SK-N-SH treated with all-trans-retinoic acid at 6 μM for 48 hours (cell line): ENCODE data around the gene GNAS.

Experiments
- ATAC-seq: fragments of 200-7000 bp; cut with Tn5 transposase; 3 replicates; pipeline ENCODE4 v1.9.1; 2020; ENCODE audit warnings: mild to moderate bottlenecking, moderate library complexity
- ARNTL ChIP-seq: fragments of 450-650 bp; formaldehyde crosslinking; IDR thresholded peaks from 2 replicates; pipeline ENCODE4 v1.5.0; 2020; ENCODE audit warnings: low read depth, mild to moderate bottlenecking, moderate library complexity, borderline replicate concordance
- BACH2 ChIP-seq: fragments of 250-450 bp; sonication (Bioruptor Pico); IDR thresholded peaks from 2 replicates; pipeline ENCODE4 v1.9.0; 2021; ENCODE audit warnings: mild to moderate bottlenecking, borderline replicate concordance
- CSDC2 ChIP-seq: fragments of 250-450 bp; sonication (Bioruptor Pico); IDR thresholded peaks from 2 replicates; pipeline ENCODE4 v1.5.0; 2020; ENCODE audit warnings: mild to moderate bottlenecking, moderate library complexity
- ESRRG ChIP-seq: fragments of 250-450 bp; sonication (Bioruptor Pico); IDR thresholded peaks from 2 replicates; pipeline ENCODE4 v1.6.1; 2021; ENCODE audit warnings: mild to moderate bottlenecking
- GLIS3 ChIP-seq: fragments of 250-450 bp; sonication (Bioruptor Pico); IDR thresholded peaks from 2 replicates; pipeline ENCODE4 v1.5.0; 2020; ENCODE audit warnings: mild to moderate bottlenecking, moderate library complexity
- ISL1 ChIP-seq: fragments of 250-450 bp; sonication (Bioruptor Pico); IDR thresholded peaks from 2 replicates; pipeline ENCODE4 v2.1.2; 2022; ENCODE audit warnings: mild to moderate bottlenecking, moderate library complexity
- OSR1 ChIP-seq: fragments of 250-450 bp; sonication (Bioruptor Pico); IDR thresholded peaks from 2 replicates; pipeline ENCODE4 v1.8.0; 2022; ENCODE audit warnings: moderate library complexity, mild to moderate bottlenecking, inconsistent platforms
- PATZ1 ChIP-seq: fragments of 250-450 bp; sonication (Bioruptor Pico); IDR thresholded peaks from 2 replicates; pipeline ENCODE4 v1.8.0; 2020; ENCODE audit warnings: mild to moderate bottlenecking, moderate library complexity, borderline replicate concordance
- POU6F1 ChIP-seq: fragments of 250-450 bp; sonication (Bioruptor Pico); IDR thresholded peaks from 2 replicates; pipeline ENCODE4 v1.8.0; 2021; ENCODE audit warnings: low read depth, mild to moderate bottlenecking, moderate library complexity, borderline replicate concordance
- PPARA ChIP-seq: fragments of 250-450 bp; sonication (Bioruptor Pico); IDR thresholded peaks from 2 replicates; pipeline ENCODE4 v1.5.0; 2020; ENCODE audit warnings: mild to moderate bottlenecking, borderline replicate concordance
- RARB ChIP-seq: fragments of 250-450 bp; sonication (Bioruptor Pico); IDR thresholded peaks from 2 replicates; pipeline ENCODE4 v1.8.0; 2021; ENCODE audit warnings: mild to moderate bottlenecking, moderate library complexity
- SNAI2 ChIP-seq: fragments of 250-450 bp; sonication (Bioruptor Pico); IDR thresholded peaks from 2 replicates; pipeline ENCODE4 v1.5.0; 2020; ENCODE audit warnings: mild to moderate bottlenecking, moderate library complexity
- TCF4 ChIP-seq: fragments of 250-450 bp; sonication (Bioruptor Pico); IDR thresholded peaks from 2 replicates; pipeline ENCODE4 v1.8.0; 2021; ENCODE audit warnings: mild to moderate bottlenecking, moderate library complexity, borderline replicate concordance
- TOX ChIP-seq: fragments of 250-450 bp; sonication (Bioruptor Pico); IDR thresholded peaks from 2 replicates; pipeline ENCODE4 v1.8.0; 2021; ENCODE audit warnings: mild to moderate bottlenecking, moderate library complexity, borderline replicate concordance
- ZC3H10 ChIP-seq: fragments of 250-450 bp; sonication (Bioruptor Pico); IDR thresholded peaks from 2 replicates; pipeline ENCODE4 v1.5.1; 2021; ENCODE audit warnings: mild to moderate bottlenecking, moderate library complexity
- ZFP3 ChIP-seq: fragments of 250-450 bp; sonication (Bioruptor Pico); IDR thresholded peaks from 2 replicates; pipeline ENCODE4 v1.5.0; 2020; ENCODE audit warnings: mild to moderate bottlenecking, moderate library complexity
- ZFP30 ChIP-seq: fragments of 450-650 bp; formaldehyde crosslinking; IDR thresholded peaks from 2 replicates; pipeline ENCODE4 v1.5.0; 2022; ENCODE audit warnings: mild to moderate bottlenecking, moderate library complexity
- ZNF565 ChIP-seq: fragments of 450-650 bp; formaldehyde crosslinking; conservative IDR thresholded peaks from 2 replicates; pipeline ENCODE4 v1.5.0; 2020; ENCODE audit warnings: low read depth, mild to moderate bottlenecking, moderate library complexity
- ZNF70 ChIP-seq: fragments of 450-650 bp; formaldehyde crosslinking; IDR thresholded peaks from 2 replicates; pipeline ENCODE4 v1.5.0; 2020; ENCODE audit warnings: mild to moderate bottlenecking, moderate library complexity
- ZNF8 ChIP-seq: fragments of 450-650 bp; formaldehyde crosslinking; IDR thresholded peaks from 2 replicates; pipeline ENCODE4 v1.5.0; 2020; ENCODE audit warnings: mild to moderate bottlenecking, moderate library complexity
- TF ChIP-seq, protein P1 (sequence below): fragments of 250-450 bp; sonication (Bioruptor Pico); IDR thresholded peaks from 2 replicates; pipeline ENCODE4 v1.5.1; 2021; ENCODE audit warnings: mild to moderate bottlenecking, moderate library complexity
- TF ChIP-seq, protein P2 (sequence below): fragments of 250-450 bp; sonication (Bioruptor Pico); IDR thresholded peaks from 2 replicates; pipeline ENCODE4 v1.5.0; 2020; ENCODE audit warnings: mild to moderate bottlenecking, moderate library complexity

GNAS gene

DNA sequence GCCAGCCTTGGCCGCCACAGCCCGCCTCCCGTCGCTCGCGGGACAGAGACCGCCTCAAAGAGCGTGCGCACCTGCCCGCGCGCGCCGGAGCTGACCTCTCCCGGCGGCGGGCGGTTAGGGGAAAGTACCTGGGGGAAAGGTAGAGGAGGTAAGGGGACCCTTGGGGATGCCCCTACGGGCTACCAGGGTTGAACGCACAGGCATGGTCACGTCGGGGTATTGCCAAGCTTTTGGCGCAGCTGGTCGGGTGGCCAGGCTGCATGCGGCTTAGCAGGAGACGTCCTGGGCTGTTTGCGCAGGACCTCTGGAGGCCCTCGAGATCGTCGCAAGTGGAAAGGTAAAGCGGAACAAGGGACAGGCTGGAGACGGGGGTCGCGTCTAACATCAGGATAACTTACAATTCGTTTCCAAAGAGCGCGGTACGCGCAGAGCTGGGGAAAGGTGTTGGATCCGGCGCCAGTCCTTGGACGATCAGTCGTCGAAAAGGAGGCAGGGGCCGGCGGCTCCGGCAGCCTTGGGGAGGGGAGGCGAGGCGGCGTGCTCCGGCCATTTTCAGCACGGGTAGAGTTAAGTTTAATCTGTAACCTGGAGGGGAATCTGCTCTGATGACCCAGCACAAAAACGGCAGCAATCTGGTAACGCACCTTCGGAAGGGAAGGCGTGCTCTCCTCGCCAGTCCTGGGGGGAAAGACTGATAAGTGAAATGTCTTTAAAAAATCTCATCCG, 10.8 kb upstream of the GNAS start:
- no peak for ATAC-seq

DNA sequence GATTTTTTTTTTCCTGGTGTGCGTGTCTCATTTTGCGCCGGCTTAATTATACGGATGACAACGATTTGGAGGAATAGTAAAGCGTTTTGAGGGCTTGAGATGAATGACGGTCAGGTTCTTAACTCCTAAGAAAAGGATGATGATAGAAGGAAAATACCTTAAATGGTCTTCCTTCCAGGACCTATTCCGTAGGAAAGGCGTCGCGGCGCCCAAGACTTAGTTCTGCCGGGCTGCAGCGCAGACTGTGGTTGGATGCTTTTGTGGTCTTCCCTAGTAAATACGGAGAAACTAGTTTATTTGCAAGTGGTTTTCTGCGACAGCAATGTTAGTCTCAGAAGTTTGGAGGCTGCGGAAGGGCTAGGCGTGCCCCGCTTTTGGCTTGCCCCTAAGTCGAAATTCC, 10.2 kb upstream of the GNAS start:
- no peak for TF ChIP-seq ARNTL
- no peak for TF ChIP-seq TOX
- no peak for TF ChIP-seq ZNF70 (CRISPR knock-in tag)
- no peak for TF ChIP-seq POU6F1 (CRISPR knock-in tag)
- no peak for TF ChIP-seq CSDC2 (CRISPR knock-in tag)
- no peak for TF ChIP-seq OSR1
- TF ChIP-seq, protein P1, sequence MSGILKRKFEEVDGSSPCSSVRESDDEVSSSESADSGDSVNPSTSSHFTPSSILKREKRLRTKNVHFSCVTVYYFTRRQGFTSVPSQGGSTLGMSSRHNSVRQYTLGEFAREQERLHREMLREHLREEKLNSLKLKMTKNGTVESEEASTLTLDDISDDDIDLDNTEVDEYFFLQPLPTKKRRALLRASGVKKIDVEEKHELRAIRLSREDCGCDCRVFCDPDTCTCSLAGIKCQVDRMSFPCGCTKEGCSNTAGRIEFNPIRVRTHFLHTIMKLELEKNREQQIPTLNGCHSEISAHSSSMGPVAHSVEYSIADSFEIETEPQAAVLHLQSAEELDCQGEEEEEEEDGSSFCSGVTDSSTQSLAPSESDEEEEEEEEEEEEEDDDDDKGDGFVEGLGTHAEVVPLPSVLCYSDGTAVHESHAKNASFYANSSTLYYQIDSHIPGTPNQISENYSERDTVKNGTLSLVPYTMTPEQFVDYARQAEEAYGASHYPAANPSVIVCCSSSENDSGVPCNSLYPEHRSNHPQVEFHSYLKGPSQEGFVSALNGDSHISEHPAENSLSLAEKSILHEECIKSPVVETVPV (CRISPR knock-in tag), result no peak
- no peak for TF ChIP-seq ZNF8 (CRISPR knock-in tag)
- no peak for TF ChIP-seq BACH2 (CRISPR knock-in tag)
- no peak for TF ChIP-seq PATZ1
- TF ChIP-seq SNAI2 (CRISPR knock-in tag), result no peak
- TF ChIP-seq PPARA (CRISPR knock-in tag), result no peak
- TF ChIP-seq, protein P2, sequence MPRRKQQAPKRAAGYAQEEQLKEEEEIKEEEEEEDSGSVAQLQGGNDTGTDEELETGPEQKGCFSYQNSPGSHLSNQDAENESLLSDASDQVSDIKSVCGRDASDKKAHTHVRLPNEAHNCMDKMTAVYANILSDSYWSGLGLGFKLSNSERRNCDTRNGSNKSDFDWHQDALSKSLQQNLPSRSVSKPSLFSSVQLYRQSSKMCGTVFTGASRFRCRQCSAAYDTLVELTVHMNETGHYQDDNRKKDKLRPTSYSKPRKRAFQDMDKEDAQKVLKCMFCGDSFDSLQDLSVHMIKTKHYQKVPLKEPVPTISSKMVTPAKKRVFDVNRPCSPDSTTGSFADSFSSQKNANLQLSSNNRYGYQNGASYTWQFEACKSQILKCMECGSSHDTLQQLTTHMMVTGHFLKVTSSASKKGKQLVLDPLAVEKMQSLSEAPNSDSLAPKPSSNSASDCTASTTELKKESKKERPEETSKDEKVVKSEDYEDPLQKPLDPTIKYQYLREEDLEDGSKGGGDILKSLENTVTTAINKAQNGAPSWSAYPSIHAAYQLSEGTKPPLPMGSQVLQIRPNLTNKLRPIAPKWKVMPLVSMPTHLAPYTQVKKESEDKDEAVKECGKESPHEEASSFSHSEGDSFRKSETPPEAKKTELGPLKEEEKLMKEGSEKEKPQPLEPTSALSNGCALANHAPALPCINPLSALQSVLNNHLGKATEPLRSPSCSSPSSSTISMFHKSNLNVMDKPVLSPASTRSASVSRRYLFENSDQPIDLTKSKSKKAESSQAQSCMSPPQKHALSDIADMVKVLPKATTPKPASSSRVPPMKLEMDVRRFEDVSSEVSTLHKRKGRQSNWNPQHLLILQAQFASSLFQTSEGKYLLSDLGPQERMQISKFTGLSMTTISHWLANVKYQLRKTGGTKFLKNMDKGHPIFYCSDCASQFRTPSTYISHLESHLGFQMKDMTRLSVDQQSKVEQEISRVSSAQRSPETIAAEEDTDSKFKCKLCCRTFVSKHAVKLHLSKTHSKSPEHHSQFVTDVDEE (CRISPR knock-in tag), result no peak
- no peak for TF ChIP-seq ISL1
- ATAC-seq, result no peak

More for the DNA sequence above, 10.8 kb upstream of the GNAS start:
- TF ChIP-seq ZFP30 (CRISPR knock-in tag) (no peak), PPARA (CRISPR knock-in tag) (no peak), ZNF70 (CRISPR knock-in tag) (no peak), ZNF565 (no peak)
- TF ChIP-seq, protein P1 (CRISPR knock-in tag), result no peak

- TF ChIP-seq ARNTL (no peak), ZFP30 (CRISPR knock-in tag) (no peak), TOX (no peak), OSR1 (no peak), TCF4 (CRISPR knock-in tag) (no peak), ZNF565 (no peak), PPARA (CRISPR knock-in tag) (no peak), POU6F1 (CRISPR knock-in tag) (no peak), ZFP3 (CRISPR knock-in tag) (no peak), ISL1 (no peak), BACH2 (CRISPR knock-in tag) (no peak), ZC3H10 (CRISPR knock-in tag) (no peak), RARB (CRISPR knock-in tag) (no peak), GLIS3 (CRISPR knock-in tag) (no peak), ESRRG (CRISPR knock-in tag) (no peak)
- TF ChIP-seq, all 23 proteins: peak for 0
- no peak for ATAC-seq
These were observed 9.4 kb upstream of the GNAS start for GRCh38 chr20:58843128-58843556.
